ENCODE measurements around the gene C2orf72. TPM values are rescaled to one million over a fixed set of nuclear protein-coding genes. Genes with fewer than 3 reads are reported as not detected.

C2orf72 gene
- total and polyA plus RNA-seq, 2 donors (not counting 3 experiments of a cell fraction or from before 2014, with no cell fraction given) = 0.01 to 0.11 TPM

- no peaks in the 10 kb centered on the region for H3K36me3 ChIP-seq (ENCODE audit: control insufficient read depth in 2 of 2, extremely low read depth in 1 of 2, insufficient read depth in 2 of 2, low read length in 2 of 2)
- H3K9me3 ChIP-seq (replicated peaks; ENCODE audit: control insufficient read depth, insufficient read depth, low read length) = no peaks in the 10 kb centered on the region
- H4K20me1 ChIP-seq (replicated peaks; ENCODE audit: control insufficient read depth, extremely low read depth, insufficient read depth, low read length) = no peaks in the 10 kb centered on the region
- H3K9ac ChIP-seq (replicated peaks; ENCODE audit: extremely low read depth, insufficient read depth, low read length) = no peak overlapping the region
- H3K9me1 ChIP-seq (replicated peaks; ENCODE audit: control insufficient read depth, extremely low read depth, insufficient read depth, low read length) = no peaks in the 10 kb centered on the region
- H3K4me2 ChIP-seq (ENCODE audit: insufficient read depth, low read length) = no peak overlapping the region
- H2AFZ ChIP-seq (ENCODE audit: low read depth, low read length) = no peak overlapping the region
- dilution Hi-C loops (cut with MboI; ENCODE audit: extremely low pct_ligation_motif_present, low sequenced_read_pairs) (no loop called here), intact Hi-C loops (cut with micrococcal nuclease) (loop anchor here (1.0 to 2.0 kb wide), 2 partner anchors 151 to 230 kb away; no protein-coding TSS in a partner anchor)
- DNase-seq (ENCODE audit: low read depth, low spot score) = no peak
- H3K27ac ChIP-seq (ENCODE audit: insufficient read depth, low read depth, low read length) = no peak overlapping the region
- CTCF ChIA-PET = interaction anchor here (1.2 to 1.8 kb wide), 2 partner anchors 68 to 230 kb away, joined by 4 to 54 read pairs; no protein-coding TSS in a partner anchor
- no peak overlapping the region for H3K4me3 ChIP-seq (replicated peaks in 1 of 3; ENCODE audit: insufficient read depth in 1 of 3, low read depth in 1 of 3, low read length in 3 of 3)
- no peak for FAIRE-seq
- no peak for TF ChIP-seq MAX (IDR thresholded peaks at IDR 0.05; ENCODE audit: insufficient read depth, insufficient read length)
- TF ChIP-seq POLR2A (IDR thresholded peaks at IDR 0.05; ENCODE audit: low read depth, low read length) = no peak
- no peak for TF ChIP-seq POLR2AphosphoS5 (IDR thresholded peaks at IDR 0.05; ENCODE audit: insufficient read depth, low read depth, low read length)
- no peak for TF ChIP-seq EZH2 (IDR thresholded peaks at IDR 0.05; ENCODE audit: borderline replicate concordance, low read depth, low read length, severe bottlenecking)
- TF ChIP-seq CTCF (IDR thresholded peaks at IDR 0.05; ENCODE audit: extremely low read depth in 1 of 2, insufficient read depth in 1 of 2, low read depth in 1 of 2, low read length in 2 of 2) = no peak
- TF ChIP-seq GATA2 (IDR thresholded peaks at IDR 0.05; ENCODE audit: insufficient read depth, insufficient read length, low read depth, low read length) = no peak
- no peak for TF ChIP-seq FOS (IDR thresholded peaks at IDR 0.05; ENCODE audit: borderline replicate concordance, insufficient read depth, low read length)
- no peak for TF ChIP-seq MYC (IDR thresholded peaks at IDR 0.05; ENCODE audit: low read depth, low read length)
- no peak for TF ChIP-seq JUN (IDR thresholded peaks at IDR 0.05; ENCODE audit: borderline replicate concordance, insufficient read depth, insufficient read length, low read depth)
- POLR2A ChIA-PET = no interaction called here
- peaks cover 21% of the 10 kb centered on the region for H3K79me2 ChIP-seq (ENCODE audit: control insufficient read depth, insufficient read depth, low read length)
- H3K27me3 ChIP-seq (ENCODE audit: control insufficient read depth in 2 of 2, insufficient read depth in 2 of 2, low read length in 2 of 2) = peaks cover 4 to 7% of the 10 kb centered on the region in 2 experiments
- no TSS peak for BruUV-seq (replicated peaks)
- H3K4me1 ChIP-seq (ENCODE audit: control insufficient read depth, extremely low read depth, insufficient read depth, low read length) = peaks cover 17% of the 10 kb centered on the region
These were observed 16.5 kb downstream of the C2orf72 start for GRCh38 chr2:231053846-231054245.

Measured in endothelial cell of umbilical vein (primary cell).